Gastrocnemius medialis (tissue), 4 donors: ENCODE data around the gene LIN28A.

Experiments
- POLR2A ChIP-seq, 2 donors: fragments of 450-650 bp; IDR thresholded peaks; one replicate each; pipeline ENCODE4 v1.6.1; 2017; ENCODE audit warnings: antibody characterized with exemption in 2 of 2, mild to moderate bottlenecking in 2 of 2, moderate library complexity in 2 of 2
- TF ChIP-seq, protein P1 (sequence below), 5 experiments: fragments of 450-650 bp in 3 of 5; fragments of 200-600 bp in 2 of 5; sonication (generic) in 2 of 5; IDR thresholded peaks in 4 of 5; conservative IDR thresholded peaks in 1 of 5; 1 replicate in 4 of 5; 2 replicates in 1 of 5; pipeline ENCODE4 v1.5.1; 2016 to 2019; ENCODE audit warnings: antibody characterized with exemption in 5 of 5, mild to moderate bottlenecking in 3 of 5, moderate library complexity in 3 of 5

- TF ChIP-seq, protein P1, sequence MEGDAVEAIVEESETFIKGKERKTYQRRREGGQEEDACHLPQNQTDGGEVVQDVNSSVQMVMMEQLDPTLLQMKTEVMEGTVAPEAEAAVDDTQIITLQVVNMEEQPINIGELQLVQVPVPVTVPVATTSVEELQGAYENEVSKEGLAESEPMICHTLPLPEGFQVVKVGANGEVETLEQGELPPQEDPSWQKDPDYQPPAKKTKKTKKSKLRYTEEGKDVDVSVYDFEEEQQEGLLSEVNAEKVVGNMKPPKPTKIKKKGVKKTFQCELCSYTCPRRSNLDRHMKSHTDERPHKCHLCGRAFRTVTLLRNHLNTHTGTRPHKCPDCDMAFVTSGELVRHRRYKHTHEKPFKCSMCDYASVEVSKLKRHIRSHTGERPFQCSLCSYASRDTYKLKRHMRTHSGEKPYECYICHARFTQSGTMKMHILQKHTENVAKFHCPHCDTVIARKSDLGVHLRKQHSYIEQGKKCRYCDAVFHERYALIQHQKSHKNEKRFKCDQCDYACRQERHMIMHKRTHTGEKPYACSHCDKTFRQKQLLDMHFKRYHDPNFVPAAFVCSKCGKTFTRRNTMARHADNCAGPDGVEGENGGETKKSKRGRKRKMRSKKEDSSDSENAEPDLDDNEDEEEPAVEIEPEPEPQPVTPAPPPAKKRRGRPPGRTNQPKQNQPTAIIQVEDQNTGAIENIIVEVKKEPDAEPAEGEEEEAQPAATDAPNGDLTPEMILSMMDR (IDR thresholded peaks at IDR 0.05 in 4 of 5, conservative IDR thresholded peaks at IDR 0.05 in 1 of 5), result peak; percentile 55 to 85 (median 76)
- TF ChIP-seq POLR2A (IDR thresholded peaks at IDR 0.05), result no peak
Measured at GRCh38 chr1:26363549-26364448, 46.8 kb upstream of the LIN28A start.
